HG03442 (cell line): ENCODE data around the gene SETD1A.

ENCODE experiments used
- ATAC-seq: cut with Tn5 transposase; IDR thresholded peaks from one replicate; pipeline ENCODE4 v1.9.1; 2021; ENCODE audit warnings: mild to moderate bottlenecking, moderate library complexity; ENCODE audit not compliant: unreplicated experiment

Gene SETD1A

GRCh38 chr16:30957456-30958174 lies at the start of gene SETD1A:
Gene SETD1A, plus strand, starts transcription at chr16:30957754. Its CDS starts 978 bp downstream, at chr16:30958732.
- peak; percentile 60 for ATAC-seq

- ATAC-seq: no peak
Observed at GRCh38 chr16:30910427-30911029, 47.0 kb upstream of the SETD1A start.

GRCh38 chr16:30912794-30913412 lies 44.7 kb upstream of the SETD1A start:
- no peak for ATAC-seq

- no peak for ATAC-seq
Observed at GRCh38 chr16:30914830-30915229, 42.7 kb upstream of the SETD1A start.

- ATAC-seq: no peak
Observed at GRCh38 chr16:30918614-30919013, 38.9 kb upstream of the SETD1A start.

- no peak for ATAC-seq
Observed at GRCh38 chr16:30920891-30921290, 36.7 kb upstream of the SETD1A start.

GRCh38 chr16:30921459-30921747 lies 36.2 kb upstream of the SETD1A start:
- ATAC-seq: no peak

- ATAC-seq: no peak
Observed at GRCh38 chr16:30921748-30922419, 35.7 kb upstream of the SETD1A start.

GRCh38 chr16:30922420-30922959 lies 35.1 kb upstream of the SETD1A start:
- peak; percentile 72 for ATAC-seq

GRCh38 chr16:30922960-30923535 lies 34.5 kb upstream of the SETD1A start:
- peak; percentile 53 for ATAC-seq

GRCh38 chr16:30923554-30924075 lies 33.9 kb upstream of the SETD1A start, which contains the start of gene FBXL19:
Gene FBXL19, plus strand, starts transcription at chr16:30923572. Its CDS starts 2,183 bp downstream, at chr16:30925755.
- no peak for ATAC-seq

GRCh38 chr16:30924076-30924912 lies 33.3 kb upstream of the SETD1A start:
- no peak for ATAC-seq

- ATAC-seq: no peak
Observed at GRCh38 chr16:30924913-30925631, 32.5 kb upstream of the SETD1A start.

- ATAC-seq: no peak
Observed at GRCh38 chr16:30925632-30925987, 31.9 kb upstream of the SETD1A start.

GRCh38 chr16:30925995-30926811 lies 31.4 kb upstream of the SETD1A start:
- no peak for ATAC-seq

GRCh38 chr16:30926937-30927788 lies 30.4 kb upstream of the SETD1A start:
- no peak for ATAC-seq

- no peak for ATAC-seq
Observed at GRCh38 chr16:30927789-30928378, 29.7 kb upstream of the SETD1A start.
